ENCODE data around the gene SNED1.
"Not testable (repeated sequence)": the region's sequence is repeated elsewhere in the genome, so short reads cannot be mapped to it uniquely, and the experiment has no call there.

Gene SNED1

DNA sequence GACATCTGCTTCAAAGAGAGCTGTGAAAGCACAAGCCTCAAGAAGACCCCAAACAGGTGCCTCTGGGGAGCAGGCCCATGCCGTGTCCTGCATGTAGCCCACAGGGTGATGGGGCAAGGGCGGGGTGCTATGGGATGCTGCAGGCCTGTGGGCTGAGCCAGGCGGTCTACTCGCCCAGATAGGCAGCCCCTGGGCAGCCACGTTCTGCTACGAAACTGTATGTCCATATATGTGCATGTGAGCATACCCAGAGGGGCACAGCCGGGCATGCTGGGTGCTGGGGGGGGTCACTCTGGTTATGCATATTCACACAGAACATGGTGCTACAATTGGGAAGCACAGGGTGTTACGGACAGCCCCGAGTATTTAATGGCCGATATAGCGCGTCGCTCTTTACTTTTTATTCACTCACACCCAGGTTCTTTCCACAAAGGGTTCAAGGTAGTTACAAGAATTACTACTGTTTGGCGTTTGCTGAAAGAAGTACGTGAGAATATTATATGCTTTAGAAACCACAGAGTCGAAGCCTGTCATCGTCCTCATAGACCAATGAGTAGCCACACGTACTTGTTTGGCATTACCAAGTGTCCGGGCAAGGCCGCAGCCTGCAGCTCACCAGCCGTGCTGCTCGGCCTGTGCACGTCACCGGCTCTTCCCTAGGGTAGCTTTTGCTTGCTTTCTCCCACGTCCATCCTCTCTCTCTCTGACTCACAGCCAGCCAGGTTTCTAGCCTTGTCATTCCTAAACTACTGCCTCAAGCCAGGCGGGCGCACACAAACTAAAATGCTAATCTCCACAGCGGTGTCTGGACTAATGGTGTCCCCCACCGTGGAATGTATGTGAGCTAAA, 89.2 kb downstream of the SNED1 start:
- DNase-seq (ENCODE audit: low spot score): no peak

DNA sequence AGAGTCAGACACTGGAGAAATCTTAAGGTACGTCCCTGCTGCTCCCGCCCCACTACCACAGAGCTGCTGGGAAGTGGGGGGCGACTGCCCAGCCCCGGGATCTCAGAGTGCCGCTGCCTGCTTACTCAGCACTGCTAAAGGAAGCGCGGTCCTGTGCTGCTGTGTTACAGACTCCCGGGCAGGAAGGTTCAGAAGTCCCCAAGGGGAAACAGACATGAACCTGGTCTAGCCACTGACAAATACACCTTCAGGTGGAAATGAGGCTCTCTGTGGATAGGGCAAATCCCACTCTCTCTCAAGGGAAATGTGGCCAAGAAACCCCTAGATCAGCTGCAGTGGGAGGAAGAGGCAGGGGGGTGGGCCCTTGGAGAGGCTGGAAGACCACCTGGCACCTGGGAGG, 90.0 kb downstream of the SNED1 start:
- no peak for DNase-seq (ENCODE audit: low spot score)

DNA sequence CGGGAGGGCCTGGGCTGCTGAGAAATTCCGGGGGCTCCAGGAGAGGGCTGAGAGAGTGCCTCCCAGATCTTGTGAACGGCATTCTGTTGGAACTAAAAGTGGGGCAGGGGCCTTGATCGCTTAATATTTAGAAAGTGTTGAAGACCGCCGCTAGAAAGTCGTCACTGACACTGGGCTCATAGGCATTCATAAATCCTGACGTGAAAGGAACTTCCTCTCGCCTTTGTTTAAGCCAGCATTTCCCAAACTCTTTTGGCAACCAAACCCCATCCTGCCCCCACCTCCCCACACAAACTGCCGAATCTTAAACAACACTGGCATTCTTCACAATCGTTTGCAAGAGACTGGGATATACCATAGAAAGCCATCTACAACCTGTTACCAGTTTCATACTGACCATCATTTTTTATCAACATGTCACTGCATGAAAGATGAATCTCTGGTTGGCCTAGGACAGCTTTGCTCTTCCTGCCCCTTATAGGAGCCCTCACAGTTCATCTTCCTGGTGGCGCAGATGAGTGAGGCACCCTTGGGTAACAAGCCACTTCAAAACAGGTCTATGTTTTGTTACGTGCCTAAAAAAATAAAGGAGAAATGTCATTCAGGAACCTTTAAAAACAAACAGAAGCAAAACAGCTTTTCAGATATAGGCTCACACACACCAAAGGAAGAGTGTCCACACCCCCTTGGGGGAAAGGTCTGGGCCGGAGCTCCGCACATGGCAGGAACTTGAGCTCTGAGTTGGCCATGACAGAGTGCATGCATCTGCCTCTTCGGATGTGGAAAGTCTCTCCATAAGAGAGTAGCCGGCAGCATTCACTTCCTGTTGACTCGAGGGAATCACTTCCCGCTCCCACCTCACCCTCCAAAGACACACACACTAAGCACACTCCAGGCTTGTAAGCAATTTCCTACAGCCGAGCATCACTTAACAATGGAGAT, 90.6 kb downstream of the SNED1 start:
- DNase-seq (ENCODE audit: low spot score): no peak

DNA sequence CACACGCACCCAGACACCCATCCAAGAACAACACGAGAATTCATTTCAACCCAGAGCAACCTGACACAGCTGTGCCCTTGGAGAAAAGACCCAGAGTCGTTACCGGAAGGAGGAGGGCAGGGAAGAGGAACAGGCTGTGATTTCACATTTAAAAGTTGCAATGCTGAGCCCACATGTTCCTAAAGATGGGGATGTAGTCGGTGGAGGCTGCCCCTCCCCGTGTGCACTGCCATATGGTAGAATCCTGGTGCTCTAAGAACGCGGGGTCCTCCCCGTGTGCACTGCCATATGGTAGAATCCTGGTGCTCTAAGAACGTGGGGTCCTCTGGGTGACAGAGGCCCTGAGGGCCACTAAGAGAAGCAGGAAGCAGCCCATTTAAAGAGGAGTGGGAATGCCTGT, 92.8 kb downstream of the SNED1 start:
- DNase-seq (ENCODE audit: low spot score): no peak

DNA sequence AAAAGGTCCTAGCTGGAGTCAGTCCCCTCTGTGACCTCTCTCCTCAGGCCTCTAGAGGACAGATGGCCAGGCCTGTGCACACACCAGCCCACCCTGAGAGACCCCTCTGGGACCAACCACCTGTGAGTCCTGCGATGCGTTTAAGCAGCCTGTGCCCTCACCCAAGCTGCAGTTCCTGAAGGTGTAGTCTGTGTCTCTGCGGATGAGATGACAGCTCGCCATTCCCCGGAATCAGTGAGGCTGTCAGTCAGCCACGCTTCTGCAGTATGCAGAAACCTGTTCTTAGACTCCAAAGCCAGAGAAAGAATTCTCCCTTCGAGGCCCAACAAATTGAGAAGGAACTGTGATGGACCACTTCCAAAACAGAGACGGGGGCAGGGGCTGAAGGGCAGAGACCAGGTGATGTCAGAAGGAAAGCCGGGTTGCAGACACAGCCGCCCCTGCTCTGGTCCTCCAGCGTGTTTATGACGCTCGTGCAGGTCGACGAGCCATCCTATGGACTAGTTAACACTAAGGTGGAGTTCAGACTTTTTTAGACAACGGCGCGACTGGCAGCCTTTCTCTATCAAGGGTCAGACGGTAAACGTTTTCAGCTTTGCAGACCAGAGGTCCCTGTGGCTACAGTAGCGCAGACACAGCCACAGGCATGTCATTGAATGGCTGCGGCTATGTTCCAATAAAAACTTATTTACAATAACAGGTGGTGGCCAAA, 93.5 kb downstream of the SNED1 start:
- no peak for DNase-seq (ENCODE audit: low spot score)

- no peak for DNase-seq (ENCODE audit: low spot score)
These were observed 94.3 kb downstream of the SNED1 start for GRCh38 chr2:241092677-241093076.

DNA sequence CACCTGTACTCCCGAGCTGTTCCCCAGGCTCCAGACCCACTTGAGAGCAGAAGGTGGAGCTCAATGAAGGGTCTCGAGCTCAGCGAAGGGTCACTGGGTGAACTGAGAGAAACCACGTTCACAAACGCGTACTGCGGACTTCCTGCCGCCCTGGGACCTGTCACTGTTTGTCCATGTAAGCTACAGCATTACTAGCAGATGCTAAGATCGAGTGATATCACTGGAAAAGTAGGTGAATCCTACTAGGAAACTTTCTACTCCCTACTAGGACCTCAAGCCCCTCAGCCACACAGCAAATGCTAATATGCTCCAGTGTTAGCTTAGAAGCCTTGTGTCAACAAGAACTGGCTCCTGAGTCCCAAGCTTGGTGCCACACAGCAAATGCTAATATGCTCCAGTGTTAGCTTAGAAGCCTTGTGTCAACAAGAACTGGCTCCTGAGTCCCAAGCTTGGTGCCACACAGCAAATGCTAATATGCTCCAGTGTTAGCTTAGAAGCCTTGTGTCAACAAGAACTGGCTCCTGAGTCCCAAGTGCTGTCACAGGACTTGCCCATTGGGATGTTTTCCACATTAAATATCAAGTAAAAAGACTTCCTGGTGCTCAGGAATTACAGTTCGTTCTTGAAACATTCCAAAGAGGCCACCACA, 94.8 kb downstream of the SNED1 start:
- not testable (repeated sequence) for DNase-seq (ENCODE audit: low spot score)

GRCh38 chr2:241094172-241094571, 95.8 kb downstream of the SNED1 start:
- no peak for DNase-seq (ENCODE audit: low spot score)

DNA sequence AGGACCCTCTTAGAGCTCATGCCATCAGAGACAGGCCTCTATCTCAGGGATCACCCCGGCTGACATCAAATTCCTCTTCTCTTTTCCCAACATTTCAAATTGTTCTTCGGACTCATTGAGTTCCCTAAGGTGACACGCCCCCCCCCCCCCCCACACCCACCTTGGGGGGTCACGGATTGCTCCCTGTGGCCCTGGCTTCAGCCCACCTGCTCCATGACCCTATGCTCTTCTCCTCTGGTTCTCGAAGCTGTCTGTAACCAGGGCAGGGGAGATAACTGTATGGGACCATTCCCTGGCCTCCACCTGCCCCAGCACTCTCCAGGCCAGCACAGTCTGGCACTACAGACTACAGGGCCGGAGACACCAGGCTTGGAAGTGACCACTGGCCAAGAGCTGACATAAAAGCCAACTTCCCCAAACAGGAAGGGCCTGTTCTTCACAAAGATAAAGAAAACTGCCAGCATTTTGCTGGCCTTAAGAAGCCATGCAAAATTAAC, 96.6 kb downstream of the SNED1 start:
- DNase-seq (ENCODE audit: low spot score): no peak

GRCh38 chr2:241095594-241096290, 97.3 kb downstream of the SNED1 start:
- DNase-seq (ENCODE audit: low spot score): no peak

DNA sequence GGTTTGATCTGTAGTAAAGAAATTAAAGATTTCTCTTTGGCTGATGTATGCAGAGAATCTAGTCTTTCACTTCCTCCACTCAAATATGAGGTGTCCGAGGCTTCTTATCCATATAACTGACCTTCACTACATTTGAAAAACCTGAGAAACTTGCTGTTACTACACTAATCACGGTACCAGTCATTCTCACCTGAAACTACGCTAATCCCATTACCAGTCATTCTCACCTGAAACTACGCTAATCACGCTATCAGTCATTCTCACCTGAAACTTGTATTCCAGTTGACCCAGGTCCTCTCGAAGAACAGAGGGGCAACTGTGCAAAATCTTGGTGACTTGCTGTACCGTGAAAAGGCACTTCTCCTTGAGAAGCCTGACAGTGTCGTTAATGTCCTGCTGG, 98.6 kb downstream of the SNED1 start:
- DNase-seq (ENCODE audit: low spot score): no peak

- no peak for DNase-seq (ENCODE audit: low spot score)
These were observed 100.8 kb downstream of the SNED1 start for GRCh38 chr2:241099246-241099645.

DNA sequence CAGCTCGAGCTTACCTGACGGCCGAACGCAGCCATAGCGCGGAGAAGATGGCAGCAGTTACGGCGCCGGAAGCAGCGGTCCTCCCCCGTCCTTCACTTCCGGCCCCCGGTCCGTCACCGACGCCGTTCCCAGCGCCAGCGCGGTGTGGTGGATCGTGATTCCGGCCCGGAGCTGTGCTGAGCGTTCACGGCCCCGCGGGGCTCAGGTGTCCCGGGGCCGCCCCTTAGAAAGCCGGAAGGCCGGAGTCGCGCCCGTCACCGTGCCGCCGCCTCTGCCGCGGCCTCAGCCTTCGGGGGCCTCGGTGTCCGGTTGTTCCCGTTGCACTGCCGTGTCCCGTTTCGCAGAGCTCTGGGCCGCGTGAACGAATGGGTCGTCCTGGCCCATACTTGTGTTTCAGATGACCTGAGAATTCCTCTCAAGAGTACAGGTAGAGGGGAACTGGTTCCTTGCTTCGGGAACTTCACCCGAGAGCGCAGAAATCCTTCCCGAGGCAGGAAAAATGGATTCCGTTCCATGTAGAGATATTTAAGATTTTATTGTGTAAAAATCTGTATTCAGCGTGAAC, 103.9 kb downstream of the SNED1 start, which contains the start of gene MTERF4:
TSS of gene MTERF4 (minus strand) at position 49 of the 565 bp plus-strand sequence. CDS start at position 35, 14 bp downstream.
- DNase-seq (ENCODE audit: low spot score): peak; percentile 92

DNA sequence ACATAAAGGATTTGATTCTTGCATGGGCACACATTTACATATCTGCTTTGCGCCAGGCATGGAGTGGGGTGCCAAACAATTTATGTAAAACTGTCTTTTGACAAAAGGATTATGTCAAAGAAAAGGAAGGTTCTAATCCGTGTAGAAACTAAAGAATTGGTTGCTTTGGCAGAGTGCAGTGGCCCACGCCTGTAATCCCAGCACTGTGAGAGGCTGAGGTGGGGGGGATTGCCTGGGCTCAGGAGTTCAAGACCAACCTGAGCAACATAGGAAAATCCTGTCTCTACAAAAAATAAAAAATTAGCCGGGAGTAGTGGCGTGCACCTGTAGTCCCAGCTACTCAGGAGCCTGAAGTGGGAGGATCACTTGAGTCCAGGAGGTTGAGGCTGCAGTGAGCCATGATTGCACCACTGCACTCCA, 104.8 kb downstream of the SNED1 start:
- no peak for DNase-seq (ENCODE audit: low spot score)

DNA sequence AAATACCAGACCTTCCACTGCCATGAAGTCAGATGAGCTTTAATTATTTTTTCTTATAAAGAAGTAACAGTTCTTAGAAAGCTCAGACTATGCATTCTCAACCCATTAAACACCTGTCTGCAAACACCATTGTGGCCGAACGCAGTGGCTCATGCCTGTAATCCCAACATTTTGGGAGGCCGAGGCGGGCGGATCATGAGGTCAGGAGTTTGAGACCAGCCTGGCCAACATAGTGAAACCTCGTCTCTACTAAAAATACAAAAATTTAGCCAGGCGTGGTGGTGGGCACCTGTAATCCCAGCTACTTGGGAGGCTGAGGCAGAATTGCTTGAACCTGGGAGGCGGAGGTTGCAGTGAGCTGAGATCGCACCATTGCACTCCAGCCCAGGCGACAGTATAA, 106.2 kb downstream of the SNED1 start:
- not testable (repeated sequence) for DNase-seq (ENCODE audit: low spot score)

DNA sequence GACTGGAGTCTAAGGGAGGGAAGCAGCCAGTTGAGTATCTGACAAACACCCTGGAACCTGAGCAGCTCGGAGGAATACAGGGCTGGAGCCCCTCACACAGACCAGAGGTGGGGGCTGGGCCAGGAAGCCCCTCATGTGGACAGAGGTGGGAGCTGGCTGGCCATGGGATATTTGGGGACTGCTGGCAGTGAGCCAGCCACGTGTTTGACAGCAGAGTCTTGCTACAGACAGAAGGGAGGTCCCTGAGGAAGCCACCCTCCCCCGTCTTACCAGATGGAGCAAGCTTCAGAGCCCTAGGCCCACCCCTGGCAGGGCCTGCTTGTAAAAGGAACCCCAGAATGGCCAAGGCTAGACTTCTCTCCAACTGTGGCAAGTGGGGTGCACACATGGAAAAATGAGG, 107.2 kb downstream of the SNED1 start:
- no peak for DNase-seq (ENCODE audit: low spot score)

- DNase-seq (ENCODE audit: low spot score): no peak
These were observed 108.8 kb downstream of the SNED1 start for GRCh38 chr2:241107031-241107783.

GRCh38 chr2:241108271-241109209, 110.1 kb downstream of the SNED1 start:
- DNase-seq (ENCODE audit: low spot score): no peak
